ENCODE measurements around the gene RHBDD3.

Gene RHBDD3

DNA sequence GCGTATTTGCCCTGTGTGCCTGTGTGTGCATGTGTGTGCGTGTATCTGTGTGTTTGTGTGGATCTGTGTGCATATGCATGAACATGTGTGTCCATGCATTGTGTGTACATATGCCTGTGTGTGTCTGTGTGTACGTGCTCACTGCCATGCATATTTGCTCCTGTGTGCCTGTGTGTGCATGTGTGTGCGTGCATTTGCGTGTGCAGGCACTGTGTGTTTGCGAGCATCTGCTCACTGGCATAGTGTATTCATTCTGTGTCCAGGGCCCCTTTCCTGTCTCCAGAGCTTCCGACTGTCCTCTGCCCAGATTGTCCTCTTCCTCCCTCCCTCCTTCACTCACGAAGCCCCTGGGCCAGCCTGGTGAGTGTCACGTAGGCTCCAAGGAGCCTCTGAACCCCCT, 56.3 kb downstream of the RHBDD3 start:
- Histone ChIP-seq H3K4me2 (ENCODE audit: low read length) (no peak overlapping the region), H3K36me3 (ENCODE audit: control insufficient read depth, insufficient read depth, low read length) (no peaks in the 10 kb centered on the region), H3K4me1 (ENCODE audit: control insufficient read depth, low read depth, low read length) (no peaks in the 10 kb centered on the region), H3K56ac (ENCODE audit: low read length) (no peak overlapping the region), H3K23ac (ENCODE audit: low read length) (no peak overlapping the region), H2AK5ac (ENCODE audit: low read length) (no peak overlapping the region), H3K79me2 (ENCODE audit: control insufficient read depth, insufficient read depth, low read length) (no peaks in the 10 kb centered on the region), H4K8ac (ENCODE audit: low read depth, low read length) (no peak overlapping the region), H3K9ac (ENCODE audit: low read length) (no peak overlapping the region), H2BK5ac (ENCODE audit: low read length) (no peak overlapping the region), H3K4me3 (ENCODE audit: low read length) (no peak overlapping the region), H3K27ac (ENCODE audit: low read depth, low read length) (no peak overlapping the region), H3K4ac (ENCODE audit: low read depth, low read length) (no peak overlapping the region), H3K18ac (ENCODE audit: low read length) (no peak overlapping the region), H3K27me3 (ENCODE audit: insufficient read depth, low read length, poor library complexity) (no peaks in the 10 kb centered on the region), H2BK15ac (replicated peaks; ENCODE audit: low read depth) (no peak overlapping the region), H4K5ac (ENCODE audit: low read length) (no peak overlapping the region), H3K79me1 (ENCODE audit: low read length) (no peaks in the 10 kb centered on the region), H2BK120ac (ENCODE audit: low read depth, low read length) (no peak overlapping the region)
- WGBS (ENCODE audit: extremely low coverage, insufficient coverage, low lambda C conversion rate) = no CpG with 5 or more reads among the region's 9 CpGs
- no peak for DNase-seq

- no peak overlapping the region for H2BK120ac ChIP-seq (ENCODE audit: low read depth, low read length)
- no peak overlapping the region for H3K4ac ChIP-seq (ENCODE audit: low read depth, low read length)
- no peak overlapping the region for H2BK5ac ChIP-seq (ENCODE audit: low read length)
- no peak overlapping the region for H4K8ac ChIP-seq (ENCODE audit: low read depth, low read length)
- H2BK15ac ChIP-seq (replicated peaks; ENCODE audit: low read depth) = no peak overlapping the region
- no peak overlapping the region for H4K5ac ChIP-seq (ENCODE audit: low read length)
- no peak overlapping the region for H3K56ac ChIP-seq (ENCODE audit: low read length)
- no peaks in the 10 kb centered on the region for H3K79me2 ChIP-seq (ENCODE audit: control insufficient read depth, insufficient read depth, low read length)
- no peak overlapping the region for H3K9ac ChIP-seq (ENCODE audit: low read length)
- no peak overlapping the region for H3K4me3 ChIP-seq (ENCODE audit: low read length)
- WGBS (ENCODE audit: extremely low coverage, insufficient coverage, low lambda C conversion rate) = no CpG with 5 or more reads among the region's 11 CpGs
- H3K36me3 ChIP-seq (ENCODE audit: control insufficient read depth, insufficient read depth, low read length) = no peaks in the 10 kb centered on the region
- H3K27ac ChIP-seq (ENCODE audit: low read depth, low read length) = no peak overlapping the region
- no peaks in the 10 kb centered on the region for H3K27me3 ChIP-seq (ENCODE audit: insufficient read depth, low read length, poor library complexity)
- H2AK5ac ChIP-seq (ENCODE audit: low read length) = no peak overlapping the region
- no peaks in the 10 kb centered on the region for H3K79me1 ChIP-seq (ENCODE audit: low read length)
- no peak overlapping the region for H3K4me2 ChIP-seq (ENCODE audit: low read length)
- H3K4me1 ChIP-seq (ENCODE audit: control insufficient read depth, low read depth, low read length) = no peaks in the 10 kb centered on the region
- H3K18ac ChIP-seq (ENCODE audit: low read length) = no peak overlapping the region
- no peak for DNase-seq
- no peak overlapping the region for H3K23ac ChIP-seq (ENCODE audit: low read length)
These were observed 56.7 kb downstream of the RHBDD3 start for GRCh38 chr22:29211066-29211465.

Data from mesendoderm (in vitro differentiated cells).